IPS DF 4.7 (cell line): ENCODE results near the gene CFAP251.

Source experiments
- DNase-seq: peaks from one replicate; pipeline ENCODE4 v3.0.0-alpha.2; 2013; ENCODE audit warnings: low spot score; ENCODE audit errors: extremely low read depth

CFAP251 gene

DNA sequence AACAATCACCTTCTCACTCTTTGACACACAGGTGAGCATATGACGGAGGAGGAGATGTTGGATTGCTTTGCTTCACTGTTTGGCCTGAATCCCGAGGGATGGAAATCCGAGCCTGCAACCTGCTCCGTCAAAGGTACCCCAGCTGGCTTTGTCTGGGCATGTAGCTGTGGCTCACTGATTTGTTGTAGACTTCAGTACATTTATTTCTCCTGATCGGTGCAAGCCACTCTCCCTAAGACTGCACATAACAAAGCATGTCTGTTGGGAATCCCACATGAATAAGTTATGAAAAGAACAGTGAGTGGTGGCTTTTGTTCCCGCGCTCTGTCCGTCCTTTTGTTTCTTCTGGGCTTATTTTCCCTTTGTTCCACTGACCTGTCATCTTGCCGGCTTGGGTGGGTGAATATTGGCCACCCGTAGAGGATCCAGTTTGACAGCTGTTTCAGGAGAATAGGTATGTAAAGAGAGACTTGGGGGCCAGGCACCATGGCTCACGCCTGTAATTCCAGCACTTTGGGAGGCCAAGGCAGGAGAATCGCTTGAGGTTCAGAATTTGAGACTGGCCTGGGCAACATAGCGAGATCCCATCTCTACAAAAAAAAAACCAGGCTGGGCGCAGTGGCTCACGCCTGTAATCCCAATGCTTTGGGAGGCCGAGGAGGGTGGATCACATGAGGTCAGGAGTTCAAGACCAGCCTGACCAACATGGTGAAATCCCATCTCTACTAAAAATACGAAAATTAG lies 83.2 kb downstream of the CFAP251 start:
- no peak for DNase-seq

DNA sequence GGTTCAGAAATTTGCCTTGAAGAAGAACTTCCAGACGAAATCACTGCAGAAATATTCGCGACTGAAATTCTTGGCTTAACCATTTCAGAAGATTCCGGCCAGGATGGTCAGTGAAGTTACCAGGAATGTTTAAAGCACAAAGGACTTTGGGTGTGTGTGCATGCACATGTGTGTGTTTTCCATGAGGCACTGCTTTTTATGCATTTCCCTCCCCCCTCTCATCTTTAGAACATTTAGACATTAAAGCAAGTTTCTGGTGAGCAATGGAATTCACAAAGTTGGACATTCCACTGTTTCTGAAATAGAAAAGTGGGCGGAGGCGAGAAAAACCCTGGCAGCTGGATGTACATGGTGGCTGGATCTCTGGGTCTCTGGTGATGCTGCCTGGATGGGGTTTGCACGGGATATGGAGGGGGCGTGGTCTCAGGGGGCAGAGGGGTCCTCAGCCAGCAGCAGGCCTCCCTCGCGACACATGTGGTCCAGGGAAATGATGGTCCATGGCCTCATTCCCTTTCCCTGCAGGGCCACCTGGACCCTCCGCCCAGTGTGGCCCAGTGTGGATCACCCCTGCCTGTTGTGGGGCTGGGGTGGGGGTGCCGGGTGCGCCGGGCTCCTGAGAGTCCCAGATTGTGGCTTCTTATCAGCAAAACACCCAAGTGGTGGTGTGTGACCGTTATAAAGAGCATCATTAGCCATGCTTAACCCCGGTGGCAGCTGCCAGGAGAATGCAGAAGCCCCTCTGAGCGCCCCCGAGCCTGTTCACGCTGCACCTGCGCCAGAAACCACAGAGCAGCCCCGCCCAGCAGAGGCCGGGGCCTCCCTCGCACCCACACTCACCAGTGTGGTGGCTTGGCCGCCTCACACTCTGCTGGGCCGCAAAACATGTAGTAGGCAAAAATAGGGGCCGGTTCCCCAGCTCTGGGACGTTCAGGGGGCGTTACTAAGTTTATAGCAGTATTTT lies 85.5 kb downstream of the CFAP251 start:
- no peak for DNase-seq

DNA sequence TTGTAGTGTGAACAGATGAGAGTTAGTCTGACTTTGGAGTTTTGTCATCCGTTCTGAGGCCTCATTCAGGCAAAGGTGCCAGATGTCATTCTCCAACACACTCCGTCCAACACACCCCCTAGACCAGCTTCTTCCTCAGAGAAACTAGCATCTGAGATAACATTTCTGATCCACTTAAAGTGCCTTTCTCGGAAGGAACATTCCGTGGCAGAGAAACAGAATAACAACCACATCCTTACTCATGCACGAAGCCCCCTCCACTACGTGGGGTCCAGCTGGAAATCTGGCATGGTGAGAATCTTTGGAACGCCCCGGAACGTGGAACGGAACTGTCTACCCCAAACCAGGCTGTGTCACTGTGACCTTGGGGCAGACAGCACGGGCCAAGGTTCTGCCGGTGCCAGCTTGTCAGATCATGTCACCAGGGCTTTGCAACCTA lies 86.3 kb downstream of the CFAP251 start:
- DNase-seq: no peak

DNA sequence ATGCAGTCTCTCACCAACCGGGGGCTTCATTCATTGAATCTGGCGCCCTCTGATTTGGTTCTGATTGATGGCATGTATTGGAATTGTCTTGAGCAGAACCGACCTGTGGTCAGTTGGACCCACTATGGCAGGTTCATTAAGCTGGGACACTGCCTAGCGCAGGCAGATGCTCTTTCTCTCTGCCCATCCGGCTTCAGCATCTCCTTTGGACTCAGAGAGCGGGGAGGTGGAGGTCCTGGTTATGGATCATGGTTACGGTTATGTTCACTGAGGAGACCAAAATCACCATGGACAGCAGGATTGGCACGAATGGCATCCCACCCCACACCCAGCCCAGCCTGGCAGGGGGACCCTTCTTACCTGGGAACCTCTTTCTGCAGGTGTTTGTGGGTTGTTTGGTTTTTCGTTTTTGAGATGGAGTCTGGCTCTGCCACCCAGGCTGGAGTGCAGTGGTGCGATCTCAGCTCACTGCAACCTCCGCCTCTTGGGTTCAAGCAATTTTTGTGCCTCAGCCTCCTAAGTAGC lies 86.9 kb downstream of the CFAP251 start:
- no peak for DNase-seq

DNA sequence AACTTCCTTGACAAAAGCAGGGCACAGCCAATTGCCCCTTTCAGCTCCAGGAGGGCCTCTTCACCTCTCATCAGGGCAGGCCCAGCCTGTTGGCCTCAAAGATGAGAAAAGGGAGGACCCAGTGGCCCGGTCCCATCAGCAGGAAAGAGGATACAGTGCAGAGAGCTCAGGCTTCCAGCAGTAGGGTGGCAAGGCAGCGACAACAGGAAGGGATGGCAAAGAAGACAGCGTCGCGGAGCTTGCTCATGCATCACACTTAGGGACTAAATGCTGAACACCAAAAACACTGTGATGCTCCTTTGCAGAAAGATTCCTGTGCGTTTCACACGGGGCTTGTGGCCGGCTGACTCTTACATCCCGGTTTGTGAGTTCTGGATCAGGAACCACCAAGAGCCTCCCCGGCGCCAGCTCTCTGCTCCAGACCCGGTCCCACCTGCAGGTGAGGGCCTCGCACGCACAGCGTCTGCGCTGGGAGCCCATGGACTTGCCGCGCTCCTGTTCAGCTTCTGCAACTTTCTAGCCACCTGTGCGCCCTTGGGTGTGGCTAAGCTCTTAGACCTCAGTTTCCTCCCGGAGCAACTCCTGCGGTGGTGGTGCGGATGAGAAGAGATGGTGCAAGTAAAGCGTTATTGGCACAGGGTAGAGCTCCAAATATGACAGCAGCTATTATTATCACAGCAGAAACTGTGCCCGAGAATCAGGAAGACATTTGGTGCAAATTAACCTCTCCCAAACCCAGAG lies 88.0 kb downstream of the CFAP251 start:
- no peak for DNase-seq

DNA sequence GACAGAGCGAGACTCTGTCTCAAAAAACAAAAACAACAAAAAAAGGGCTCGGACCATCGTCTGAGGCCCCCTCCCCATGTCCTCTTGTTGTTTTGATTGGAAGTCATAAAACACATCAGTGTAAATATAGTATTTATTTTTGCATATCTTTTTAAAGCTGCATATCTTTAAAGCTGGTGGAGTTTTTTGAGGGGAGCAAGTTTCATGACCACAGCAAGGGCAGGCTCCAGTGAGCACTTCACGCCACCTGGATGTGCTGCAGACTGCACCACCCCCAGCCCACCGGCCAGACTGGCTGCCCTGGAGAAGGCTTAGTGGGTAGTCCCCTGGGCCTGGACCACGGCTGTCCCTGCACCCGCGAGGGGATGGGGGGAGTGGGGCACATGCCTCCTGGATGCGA lies 91.3 kb downstream of the CFAP251 start:
- no peak for DNase-seq

DNA sequence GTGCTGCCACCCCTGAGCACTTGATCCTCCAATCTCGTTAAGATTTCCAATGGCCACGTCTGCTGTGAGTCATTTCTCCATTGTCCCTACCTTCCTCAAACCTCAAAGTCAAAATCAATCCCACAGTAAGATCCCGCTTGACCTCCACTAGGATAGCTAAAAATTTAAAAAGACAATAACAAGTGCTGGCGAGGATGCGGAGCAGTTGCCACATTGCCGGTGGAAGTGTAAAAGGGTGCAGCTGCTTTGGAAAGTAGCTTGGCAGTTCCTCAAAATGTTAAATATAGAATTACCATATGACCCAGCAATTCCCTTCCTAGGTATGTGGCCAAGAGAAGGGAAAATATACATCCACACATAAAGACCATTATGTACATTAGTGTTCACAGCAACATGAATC lies 93.8 kb downstream of the CFAP251 start:
- DNase-seq: no peak

DNA sequence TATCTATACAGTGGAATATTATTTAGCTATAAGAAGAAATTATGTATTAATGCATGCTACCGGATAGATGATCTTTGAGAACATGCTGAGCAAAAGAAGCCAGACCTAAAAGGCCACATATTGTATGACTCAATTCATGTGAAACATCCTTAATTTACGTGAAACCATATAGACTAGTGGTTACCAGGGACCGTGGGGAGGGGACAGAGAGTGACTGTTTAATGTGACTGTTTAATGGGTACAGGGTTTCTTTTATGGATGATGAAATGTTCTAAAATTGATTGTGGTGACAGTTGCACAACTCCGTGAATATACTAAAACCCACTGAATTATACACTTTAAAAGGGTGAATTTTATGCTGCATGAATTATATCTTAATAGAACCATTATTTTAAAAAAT lies 94.7 kb downstream of the CFAP251 start:
- no peak for DNase-seq

DNA sequence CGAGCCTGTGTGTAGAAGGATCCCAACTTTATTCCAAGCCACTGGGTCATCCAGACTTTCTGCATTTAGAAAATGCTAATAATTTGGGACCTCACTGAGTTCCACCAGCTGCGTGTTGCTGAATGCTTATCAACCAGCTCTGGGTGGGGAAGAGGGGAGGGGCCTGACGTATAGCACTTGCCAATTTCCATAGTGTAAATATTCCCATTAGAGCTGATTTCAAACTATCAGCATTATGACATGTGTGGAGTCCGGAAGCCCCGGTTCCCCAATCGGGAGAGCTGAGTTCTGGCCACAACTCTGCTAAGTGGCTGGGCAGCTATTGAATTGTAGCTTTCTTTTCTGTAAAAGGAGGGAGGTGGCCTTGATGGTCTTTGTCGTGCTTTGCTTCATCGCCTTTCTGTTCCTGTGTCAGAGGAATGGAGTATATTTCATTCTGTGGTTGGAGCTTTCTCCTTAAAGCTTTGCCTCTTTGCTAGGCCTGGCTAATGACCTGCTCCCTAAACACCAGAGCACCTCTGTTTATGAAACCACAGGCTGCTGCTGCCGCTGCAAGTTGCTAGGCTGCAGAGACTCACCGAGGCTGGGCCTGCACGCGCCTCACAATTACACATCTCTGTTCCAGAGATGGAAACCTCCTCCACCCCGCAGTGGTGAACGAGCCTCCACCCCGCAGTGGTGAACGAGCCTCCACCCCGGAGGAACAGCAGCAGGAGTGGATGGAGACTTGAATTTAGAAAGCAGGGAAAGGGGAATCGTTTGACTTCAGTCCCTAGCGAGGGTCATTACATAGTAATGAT lies 95.6 kb downstream of the CFAP251 start:
- no peak for DNase-seq

DNA sequence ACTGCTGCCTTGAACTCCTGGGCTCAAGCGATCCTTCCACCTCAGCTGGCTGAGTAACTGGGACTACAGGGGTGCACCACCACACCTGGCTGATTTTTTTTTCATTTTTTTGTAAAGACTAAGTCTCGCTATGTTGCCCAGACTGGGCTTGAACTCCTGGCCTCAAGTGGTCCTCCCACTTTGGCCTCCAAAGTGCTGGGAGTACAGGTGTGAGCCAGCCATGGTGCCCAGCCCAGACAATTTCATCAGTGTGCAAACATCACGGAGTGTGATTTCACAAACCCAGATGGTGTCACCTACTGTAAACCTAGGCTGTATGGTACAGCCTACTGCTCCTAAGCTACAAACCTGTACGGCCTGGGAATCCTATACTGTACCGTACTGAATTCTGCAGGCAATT lies 96.4 kb downstream of the CFAP251 start:
- no peak for DNase-seq

DNA sequence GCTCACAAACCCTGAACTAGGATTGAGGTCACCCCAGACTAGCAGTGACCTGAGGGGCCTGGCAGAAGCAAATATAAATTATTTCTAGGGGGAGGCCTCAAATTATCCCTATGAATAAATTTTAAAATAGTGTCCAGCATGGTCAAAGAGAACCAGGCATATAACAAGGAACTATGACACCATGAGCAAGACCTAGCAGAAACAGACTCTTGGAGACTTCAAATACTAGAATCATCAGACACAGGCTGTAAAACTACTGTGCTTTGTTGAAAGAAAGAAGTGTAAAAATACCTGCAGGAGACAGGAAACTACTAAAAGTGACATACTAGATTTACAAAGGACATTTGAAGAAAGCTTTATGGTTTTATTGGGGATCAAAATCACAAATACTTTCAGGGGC lies 100.1 kb downstream of the CFAP251 start:
- DNase-seq: no peak

DNA sequence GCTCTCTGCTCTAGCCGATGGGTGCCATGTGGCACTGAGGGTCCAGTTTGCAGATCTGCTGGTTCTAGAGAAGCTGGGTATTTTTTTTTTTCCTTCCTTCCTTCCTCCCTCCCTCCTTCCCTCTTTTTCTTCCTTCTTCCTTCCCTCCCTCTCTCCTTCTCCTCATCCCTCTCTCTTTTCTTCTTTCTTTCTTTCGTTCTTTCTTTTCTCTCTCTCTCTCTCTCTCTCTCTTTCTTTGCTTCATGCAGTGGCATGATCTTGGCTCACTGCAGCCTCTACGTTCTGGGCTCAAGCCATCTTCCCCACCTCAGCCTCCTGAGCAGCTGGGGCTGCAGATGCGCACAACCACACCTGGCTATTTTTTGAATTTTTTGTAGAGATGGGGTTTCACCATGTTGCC lies 100.5 kb downstream of the CFAP251 start:
- no peak for DNase-seq

DNA sequence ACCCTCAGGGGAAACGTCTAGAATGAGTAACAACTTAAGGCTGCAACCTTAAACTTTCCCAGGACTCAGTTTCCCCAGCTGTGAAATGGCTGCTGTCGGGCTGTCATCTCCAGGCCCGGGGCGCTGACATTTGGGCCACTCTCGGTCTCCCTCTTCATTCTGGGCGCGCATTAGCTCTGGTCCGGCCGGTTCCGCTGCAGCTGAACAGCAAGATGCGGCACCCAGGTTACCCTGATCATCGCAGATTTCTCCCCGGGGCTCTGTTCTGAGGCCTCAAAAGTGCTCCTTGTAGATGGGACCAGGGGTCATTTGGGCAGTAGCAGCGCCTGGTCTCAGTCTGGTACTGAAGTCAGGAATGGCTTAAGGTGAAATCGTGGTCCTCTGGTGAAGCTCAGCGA lies 102.4 kb downstream of the CFAP251 start:
- no peak for DNase-seq

DNA sequence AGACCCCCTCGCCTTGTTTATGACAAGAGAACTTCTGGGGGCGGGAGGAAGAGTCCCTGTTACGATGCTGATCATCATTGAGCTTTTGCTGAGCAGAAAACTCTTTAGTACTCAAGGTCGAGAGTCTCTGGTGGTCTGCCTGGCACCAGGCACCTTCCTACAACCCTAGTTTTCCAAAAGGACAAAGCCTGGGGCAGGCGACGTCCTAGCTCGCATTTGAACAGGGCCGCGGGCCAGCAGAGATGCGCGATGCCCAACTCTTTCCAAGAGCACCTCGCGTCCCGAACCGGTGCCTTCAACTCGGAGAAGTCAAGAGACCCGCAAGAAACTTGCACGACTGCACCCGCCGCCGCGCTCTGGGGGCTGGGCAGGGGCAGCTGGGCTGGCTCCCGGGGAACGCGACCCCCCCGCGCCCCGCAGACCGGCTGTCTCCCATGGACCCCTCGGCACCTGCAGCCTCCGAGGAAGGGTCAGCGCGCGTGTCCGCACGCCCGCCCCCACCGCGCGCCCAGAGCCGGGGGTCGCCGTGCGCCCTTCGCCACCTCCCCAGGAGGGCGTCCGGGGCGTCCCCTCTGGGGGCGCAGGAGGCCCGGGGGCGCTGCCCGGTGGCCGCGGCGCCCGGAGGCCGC lies 102.9 kb downstream of the CFAP251 start:
- no peak for DNase-seq

DNA sequence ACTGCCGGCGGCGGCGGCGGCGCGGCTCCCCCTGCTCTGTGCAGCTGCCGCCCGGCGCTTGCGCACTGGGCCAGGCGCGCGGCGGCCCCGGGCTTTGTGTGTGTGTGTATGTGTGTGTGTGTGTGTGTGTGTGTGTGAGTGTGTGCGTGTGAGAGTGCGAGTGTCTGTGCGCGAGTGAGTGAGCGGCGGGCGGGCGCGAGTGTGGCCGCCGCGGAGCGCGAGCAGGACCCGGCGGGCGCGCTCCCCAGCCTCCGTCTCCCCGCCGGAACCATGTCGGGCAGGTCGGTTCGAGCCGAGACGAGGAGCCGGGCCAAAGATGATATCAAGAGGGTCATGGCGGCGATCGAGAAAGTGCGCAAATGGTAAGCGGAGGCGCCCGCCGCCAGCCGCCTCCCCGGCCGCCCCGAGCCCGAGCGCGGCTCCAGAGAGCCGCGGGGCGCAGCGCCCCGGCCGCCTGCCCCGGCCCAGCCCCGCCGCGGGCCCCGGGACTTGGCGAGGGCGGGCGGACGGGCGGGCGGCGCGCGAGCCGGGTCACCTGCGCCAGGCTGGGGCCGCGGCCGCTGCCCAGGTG lies 103.5 kb downstream of the CFAP251 start, which contains the start of gene BCL7A:
BCL7A (plus strand) TSS at position 63 of the 571 bp plus-strand sequence; CDS start at position 271, 208 bp downstream.
- no peak for DNase-seq

DNA sequence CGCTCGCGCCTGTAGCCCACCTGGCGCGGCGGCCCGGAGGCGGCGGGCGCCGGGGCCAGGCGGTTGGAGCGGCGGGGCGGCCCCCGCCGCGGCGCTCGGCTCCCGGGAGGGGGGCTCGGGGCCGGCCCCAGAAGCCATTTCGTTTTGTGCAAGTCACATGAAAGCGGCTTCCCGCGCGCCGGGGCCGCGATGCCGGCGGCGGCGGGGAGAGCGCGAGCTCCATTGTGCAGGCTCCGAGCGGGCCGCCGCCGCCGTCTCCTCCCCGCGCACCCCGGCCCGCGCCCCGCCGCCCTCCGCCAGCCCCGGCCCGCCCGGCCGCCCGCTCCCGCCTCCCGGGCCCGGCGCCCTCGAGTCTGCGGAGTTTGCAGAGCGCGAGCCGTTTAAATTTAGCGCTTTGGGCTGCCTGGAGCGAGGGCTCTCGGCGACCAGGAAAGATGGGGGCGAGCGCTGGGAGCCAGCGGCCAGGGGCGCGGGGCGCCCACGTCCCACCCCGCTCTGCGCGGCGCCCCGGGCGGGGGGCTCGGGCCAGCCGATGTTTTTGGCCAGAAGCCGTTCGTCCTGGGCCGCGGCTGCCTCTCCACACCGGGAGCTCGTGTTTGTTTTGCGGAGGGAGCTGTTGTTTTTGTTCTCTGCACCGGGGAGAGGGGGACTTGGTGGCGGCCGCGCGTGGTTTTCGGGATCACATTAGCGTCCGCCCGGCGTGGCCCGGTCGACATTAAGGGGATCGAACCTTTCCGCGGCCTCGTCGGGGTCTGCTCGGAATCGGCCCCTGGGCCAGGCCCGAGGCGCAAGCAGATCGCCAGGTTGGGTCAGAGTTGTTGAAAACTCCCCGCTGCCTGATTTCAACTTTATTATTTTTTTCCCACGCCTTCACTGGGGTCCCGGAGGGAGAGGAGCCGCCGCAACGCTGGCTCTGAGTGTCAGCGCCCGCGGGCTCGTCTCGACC lies 104.3 kb downstream of the CFAP251 start:
- DNase-seq: no peak

DNA sequence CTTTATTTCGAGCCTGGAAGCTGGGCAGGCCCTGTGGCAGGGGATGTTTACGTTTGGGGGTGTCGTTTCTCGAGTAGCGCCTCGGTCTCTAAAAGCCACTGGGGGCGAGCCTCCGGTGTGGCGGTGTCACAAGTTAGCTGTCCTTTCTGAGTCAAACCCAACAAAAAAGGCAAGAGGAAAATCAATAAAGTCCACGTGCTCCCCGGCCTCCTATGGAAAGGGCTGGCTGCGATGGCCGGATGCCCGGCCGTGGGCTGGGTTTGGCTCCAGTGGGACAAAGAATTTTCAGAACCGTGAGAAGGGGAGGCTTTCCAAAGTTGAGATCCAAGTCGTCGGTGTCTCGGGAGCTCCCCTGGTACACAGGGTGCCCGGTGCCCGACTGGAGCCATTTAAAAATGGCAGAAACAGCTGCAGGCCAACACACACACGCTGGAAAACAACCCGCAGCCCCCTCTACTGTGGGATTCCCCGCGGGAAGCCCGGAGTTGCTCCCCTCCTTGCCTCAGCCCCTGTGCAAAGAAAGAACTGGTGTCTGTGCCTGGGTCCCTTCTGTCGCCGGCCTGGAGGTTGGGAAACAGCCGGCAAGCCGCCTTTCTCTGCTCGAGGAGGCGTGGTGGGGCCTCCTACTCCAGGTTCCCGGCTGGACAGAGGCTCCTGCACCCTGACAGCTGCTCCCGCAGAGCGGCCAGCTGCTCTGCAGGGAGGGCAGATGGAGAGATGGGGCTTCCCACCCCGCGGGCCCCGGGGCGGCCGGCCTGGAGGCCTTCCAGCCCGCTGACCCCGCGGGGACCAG lies 105.1 kb downstream of the CFAP251 start:
- no peak for DNase-seq
